Neural progenitor cell (in vitro differentiated cells): ENCODE data around the gene GMCL2.

Experiments
- EZH2 ChIP-seq: fragments of 200-600 bp; sonication (generic); IDR thresholded peaks from 2 replicates; pipeline ENCODE4 v1.6.1; 2017; ENCODE audit warnings: antibody characterized with exemption, mild to moderate bottlenecking, moderate library complexity
- EZH2phosphoT487 ChIP-seq: fragments of 200-600 bp; sonication (generic); IDR thresholded peaks from 2 replicates; pipeline ENCODE4 v1.6.1; 2017; ENCODE audit warnings: antibody characterized with exemption
- TF ChIP-seq, protein P1 (sequence below): fragments of 200-600 bp; sonication (generic); IDR thresholded peaks from 2 replicates; pipeline ENCODE4 v1.5.1; 2017; ENCODE audit warnings: antibody characterized with exemption, mild to moderate bottlenecking

DNA sequence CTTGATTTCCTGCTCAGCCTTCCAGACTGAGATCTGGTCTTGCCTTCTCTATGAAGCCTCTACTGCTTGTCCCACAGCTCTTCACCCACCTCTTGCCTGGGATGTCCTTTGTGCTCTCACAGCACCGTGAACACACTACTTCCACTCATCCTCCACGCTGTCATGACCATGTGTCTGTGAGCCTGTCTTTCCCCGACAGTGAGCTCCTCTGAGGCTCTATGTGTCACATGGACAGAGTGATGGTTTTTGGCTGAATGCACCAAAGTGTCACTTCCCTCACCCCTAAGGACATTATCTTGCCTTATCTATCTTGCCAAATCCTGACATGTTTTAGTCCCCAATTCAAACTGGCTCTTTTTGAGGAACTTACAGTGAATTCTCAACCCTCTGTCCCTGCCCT lies 34.1 kb upstream of the GMCL2 start:
- TF ChIP-seq, protein P1, sequence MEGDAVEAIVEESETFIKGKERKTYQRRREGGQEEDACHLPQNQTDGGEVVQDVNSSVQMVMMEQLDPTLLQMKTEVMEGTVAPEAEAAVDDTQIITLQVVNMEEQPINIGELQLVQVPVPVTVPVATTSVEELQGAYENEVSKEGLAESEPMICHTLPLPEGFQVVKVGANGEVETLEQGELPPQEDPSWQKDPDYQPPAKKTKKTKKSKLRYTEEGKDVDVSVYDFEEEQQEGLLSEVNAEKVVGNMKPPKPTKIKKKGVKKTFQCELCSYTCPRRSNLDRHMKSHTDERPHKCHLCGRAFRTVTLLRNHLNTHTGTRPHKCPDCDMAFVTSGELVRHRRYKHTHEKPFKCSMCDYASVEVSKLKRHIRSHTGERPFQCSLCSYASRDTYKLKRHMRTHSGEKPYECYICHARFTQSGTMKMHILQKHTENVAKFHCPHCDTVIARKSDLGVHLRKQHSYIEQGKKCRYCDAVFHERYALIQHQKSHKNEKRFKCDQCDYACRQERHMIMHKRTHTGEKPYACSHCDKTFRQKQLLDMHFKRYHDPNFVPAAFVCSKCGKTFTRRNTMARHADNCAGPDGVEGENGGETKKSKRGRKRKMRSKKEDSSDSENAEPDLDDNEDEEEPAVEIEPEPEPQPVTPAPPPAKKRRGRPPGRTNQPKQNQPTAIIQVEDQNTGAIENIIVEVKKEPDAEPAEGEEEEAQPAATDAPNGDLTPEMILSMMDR: no peak
- TF ChIP-seq EZH2 (no peak), EZH2phosphoT487 (no peak)
